ENCODE data around the gene FAM83D.
A peak's percentile ranks its signal among the peaks of the same experiment; 100 is the strongest.

GRCh38 chr20:38935285-38935684, 9.1 kb downstream of the FAM83D start:
- TF ChIP-seq CTCF (conservative IDR thresholded peaks at IDR 0.05; ENCODE audit: low read depth in 2 of 2) (peak; percentile 29 to 39), CREB1 (CRISPR knock-in tag; IDR thresholded peaks at IDR 0.05; ENCODE audit: low read depth) (no peak), EZH2 (IDR thresholded peaks at IDR 0.05; ENCODE audit: low read depth, unreplicated experiment) (no peak), ETS1 (IDR thresholded peaks at IDR 0.05) (no peak), REST (IDR thresholded peaks at IDR 0.05; ENCODE audit: unreplicated experiment) (no peak), EZH2phosphoT487 (IDR thresholded peaks at IDR 0.05; ENCODE audit: unreplicated experiment) (no peak)

All from GM23338 (cell line).